T1000 (cell line): Measurements from ENCODE around the gene IGHMBP2.

ENCODE experiments used
- DNase-seq: peaks from one replicate; lab custom pipeline; 2025; ENCODE audit warnings: mixed read lengths; lab: John Stamatoyannopoulos, UW

IGHMBP2 gene

GRCh38 chr11:68939583-68940555, 36.2 kb downstream of the IGHMBP2 start:
- no peak for DNase-seq

GRCh38 chr11:68940651-68941323, 37.1 kb downstream of the IGHMBP2 start:
- no peak for DNase-seq

GRCh38 chr11:68941324-68942094, 37.8 kb downstream of the IGHMBP2 start:
- no peak for DNase-seq

GRCh38 chr11:68942095-68942620, 38.5 kb downstream of the IGHMBP2 start:
- DNase-seq = no peak

GRCh38 chr11:68942751-68943271, 39.1 kb downstream of the IGHMBP2 start:
- DNase-seq = no peak

GRCh38 chr11:68946416-68947090, 42.9 kb downstream of the IGHMBP2 start:
- DNase-seq = no peak

GRCh38 chr11:68947151-68947550, 43.5 kb downstream of the IGHMBP2 start:
- no peak for DNase-seq

GRCh38 chr11:68948496-68948895, 44.8 kb downstream of the IGHMBP2 start:
- DNase-seq = no peak

- DNase-seq = no peak
Measured at GRCh38 chr11:68948935-68949334, 45.2 kb downstream of the IGHMBP2 start.

- no peak for DNase-seq
Measured at GRCh38 chr11:68950270-68950669, 46.6 kb downstream of the IGHMBP2 start.

- no peak for DNase-seq
Measured at GRCh38 chr11:68950762-68951161, 47.1 kb downstream of the IGHMBP2 start.

GRCh38 chr11:68954836-68955606, 51.3 kb downstream of the IGHMBP2 start:
- DNase-seq = no peak

- DNase-seq = no peak
Measured at GRCh38 chr11:68955607-68955958, 51.9 kb downstream of the IGHMBP2 start.

- no peak for DNase-seq
Measured at GRCh38 chr11:68956142-68956541, 52.5 kb downstream of the IGHMBP2 start.

GRCh38 chr11:68956547-68957254, 53.0 kb downstream of the IGHMBP2 start:
- no peak for DNase-seq

GRCh38 chr11:68958211-68958610, 54.5 kb downstream of the IGHMBP2 start:
- DNase-seq = no peak

GRCh38 chr11:68959465-68960293, 56.0 kb downstream of the IGHMBP2 start:
- DNase-seq = no peak

GRCh38 chr11:68960294-68961071, 56.8 kb downstream of the IGHMBP2 start:
- no peak for DNase-seq
